Thyroid gland (tissue), 4 donors: ENCODE data around the gene IFITM1. TPM values are rescaled to one million over a fixed set of nuclear protein-coding genes. Genes with fewer than 3 reads are reported as not detected.

ENCODE experiments used
- DNase-seq, 2 donors: peaks; one replicate each; pipeline ENCODE4 v3.0.0-alpha.2; 2019
- H3K27ac ChIP-seq, 3 donors: fragments of 200-600 bp; sonication (generic); 1 replicate in 2 of 3; 2 replicates in 1 of 3; pipeline ENCODE4 v1.5.1; 2016 to 2019; ENCODE audit warnings: mild to moderate bottlenecking in 1 of 3, moderate library complexity in 1 of 3
- H3K27me3 ChIP-seq: fragments of 200-600 bp; sonication (generic); one replicate; pipeline ENCODE4 v1.5.1; 2019
- H3K36me3 ChIP-seq, 2 donors: fragments of 200-600 bp; sonication (generic); one replicate each; pipeline ENCODE4 v1.5.1; 2016 to 2019
- H3K4me1 ChIP-seq, 2 donors: fragments of 200-600 bp; sonication (generic); one replicate each; pipeline ENCODE4 v1.5.1; 2017 to 2019
- H3K4me3 ChIP-seq, 3 donors: fragments of 200-600 bp; sonication (generic); replicated peaks in 1 of 3; 1 replicate in 2 of 3; 2 replicates in 1 of 3; pipeline ENCODE4 v1.5.1; 2016; ENCODE audit warnings: mild to moderate bottlenecking in 1 of 3
- H3K9me3 ChIP-seq: fragments of 200-600 bp; sonication (generic); one replicate; pipeline ENCODE4 v1.5.1; 2017
- CTCF ChIP-seq, 6 experiments: fragments of 200-600 bp in 3 of 6; fragments of 450-650 bp in 3 of 6; sonication (generic) in 3 of 6; IDR thresholded peaks; one replicate each; pipeline ENCODE4 v1.5.1; 2016 to 2019; ENCODE audit warnings: antibody characterized with exemption in 6 of 6, mild to moderate bottlenecking in 2 of 6, inconsistent platforms in 1 of 6, moderate library complexity in 1 of 6
- POLR2A ChIP-seq, 2 donors: fragments of 450-650 bp; IDR thresholded peaks; one replicate each; pipeline ENCODE4 v1.6.1; 2017; ENCODE audit warnings: antibody characterized with exemption in 2 of 2, mild to moderate bottlenecking in 2 of 2, moderate library complexity in 1 of 2
- WGBS, 2 donors: methylation state at CpG; one replicate each; pipeline ENCODE4 v1.1.5; 2017; 5-methylcytosine and 5-hydroxymethylcytosine counted together
- intact Hi-C: fragments of 100-400 bp; cut with DNase I; formaldehyde crosslinking; loops from one replicate; pipeline ENCODE4 v1.15.1; 2023
- total RNA-seq, 4 donors: library from RNA; depleted of rRNA; stranded (reverse); fragments of >200 nt; gene quantifications; one replicate each; pipeline ENCODE4 v1.2.3, GENCODE V29; 2016

IFITM1 gene
- total RNA-seq, 4 donors from 2014 or later, result 94.3 to 163 (median 103) TPM

- Histone ChIP-seq H3K4me1 (no peaks in the 10 kb centered on the region), H3K36me3 (no peaks in the 10 kb centered on the region), H3K9me3 (no peaks in the 10 kb centered on the region), H3K27me3 (no peaks in the 10 kb centered on the region), H3K4me3 (no peak overlapping the region), H3K27ac (no peak overlapping the region)
- 84 to 86% methylated on average over 6 of the region's 6 CpGs for WGBS, 2 donors
- no peak for TF ChIP-seq CTCF (IDR thresholded peaks at IDR 0.05)
- DNase-seq, result no peak
- intact Hi-C loops, result no loop called here
Observed at GRCh38 chr11:272931-273198, 41.0 kb upstream of the IFITM1 start.

GRCh38 chr11:276219-276618 lies 37.6 kb upstream of the IFITM1 start:
- Histone ChIP-seq H3K27ac (no peak overlapping the region), H3K9me3 (no peaks in the 10 kb centered on the region), H3K4me1 (peaks cover 4 to 24% of the 10 kb centered on the region in 2 donors), H3K4me3 (no peak overlapping the region), H3K27me3 (peaks cover 23% of the 10 kb centered on the region), H3K36me3 (no peaks in the 10 kb centered on the region)
- no peak for TF ChIP-seq CTCF (IDR thresholded peaks at IDR 0.05)
- no peak for TF ChIP-seq POLR2A (IDR thresholded peaks at IDR 0.05)
- DNase-seq, result no peak
- intact Hi-C loops, result no loop called here

DNA sequence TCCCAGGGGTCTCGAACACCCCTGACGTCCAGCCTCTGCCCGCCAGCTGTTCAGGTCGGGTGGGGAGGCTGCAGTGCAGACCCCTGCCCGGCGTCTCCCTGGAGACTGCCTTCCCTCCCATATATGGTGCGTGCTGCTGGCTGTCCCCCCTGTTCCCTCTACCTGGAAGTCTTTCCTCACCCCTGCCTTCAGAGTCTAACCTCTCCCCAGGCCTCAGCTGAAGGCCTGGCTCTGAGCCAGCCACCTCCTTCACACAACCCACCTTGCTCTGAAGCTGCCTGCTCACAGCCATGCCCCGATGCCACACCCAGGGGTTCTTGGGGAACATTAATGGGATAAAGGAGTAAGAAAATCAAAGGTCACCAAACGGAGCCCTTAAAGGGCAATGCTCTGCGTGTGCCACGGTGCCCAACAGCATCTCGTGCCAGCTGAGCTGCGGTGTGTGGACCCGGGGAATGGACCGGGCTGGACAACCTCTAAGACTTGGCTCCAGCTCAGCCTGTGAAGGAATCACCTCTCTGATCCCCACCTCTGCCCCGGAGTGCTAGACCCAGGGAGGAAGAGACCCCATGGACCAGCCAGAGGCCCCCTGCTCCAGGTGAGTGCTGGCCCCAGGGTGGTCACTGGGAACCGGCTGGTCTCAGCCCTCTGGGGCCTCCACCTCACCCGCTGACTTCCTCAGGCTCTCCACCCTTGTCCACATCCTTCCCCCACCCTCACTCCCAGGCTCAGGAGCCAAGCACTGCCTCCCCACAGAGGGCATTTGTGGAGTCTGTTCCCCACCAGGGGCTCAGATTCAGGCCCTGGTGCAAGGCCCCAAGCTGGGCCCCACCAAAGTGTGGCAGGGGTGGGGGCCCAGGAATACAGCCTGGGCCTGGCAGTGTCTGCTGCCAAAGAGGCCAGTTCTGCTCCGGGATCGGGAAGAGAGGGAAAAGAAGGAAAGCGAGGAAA lies 35.6 kb upstream of the IFITM1 start, which contains the start of gene NLRP6:
TSS of gene NLRP6 (plus strand) at position 407 of the 951 bp plus-strand sequence. CDS start at position 570, 163 bp downstream.
- TF ChIP-seq CTCF (IDR thresholded peaks at IDR 0.05) (no peak), POLR2A (IDR thresholded peaks at IDR 0.05) (no peak)
- H3K27ac ChIP-seq, result no peak within 1 kb of the TSS
- H3K36me3 ChIP-seq, result no peaks in the 10 kb centered on the region
- intact Hi-C loops, result no loop called here
- H3K27me3 ChIP-seq, result peaks cover 28% of the 10 kb centered on the region
- no peaks in the 10 kb centered on the region for H3K9me3 ChIP-seq
- no peak within 1 kb of the TSS for H3K4me3 ChIP-seq
- H3K4me1 ChIP-seq, result peaks cover 5 to 25% of the 10 kb centered on the region in 2 donors
- 72 to 80% methylated on average over 20 to 21 of the region's 21 CpGs for WGBS, 2 donors
- peak in 1 of 2 donors; percentile 0 for DNase-seq

DNA sequence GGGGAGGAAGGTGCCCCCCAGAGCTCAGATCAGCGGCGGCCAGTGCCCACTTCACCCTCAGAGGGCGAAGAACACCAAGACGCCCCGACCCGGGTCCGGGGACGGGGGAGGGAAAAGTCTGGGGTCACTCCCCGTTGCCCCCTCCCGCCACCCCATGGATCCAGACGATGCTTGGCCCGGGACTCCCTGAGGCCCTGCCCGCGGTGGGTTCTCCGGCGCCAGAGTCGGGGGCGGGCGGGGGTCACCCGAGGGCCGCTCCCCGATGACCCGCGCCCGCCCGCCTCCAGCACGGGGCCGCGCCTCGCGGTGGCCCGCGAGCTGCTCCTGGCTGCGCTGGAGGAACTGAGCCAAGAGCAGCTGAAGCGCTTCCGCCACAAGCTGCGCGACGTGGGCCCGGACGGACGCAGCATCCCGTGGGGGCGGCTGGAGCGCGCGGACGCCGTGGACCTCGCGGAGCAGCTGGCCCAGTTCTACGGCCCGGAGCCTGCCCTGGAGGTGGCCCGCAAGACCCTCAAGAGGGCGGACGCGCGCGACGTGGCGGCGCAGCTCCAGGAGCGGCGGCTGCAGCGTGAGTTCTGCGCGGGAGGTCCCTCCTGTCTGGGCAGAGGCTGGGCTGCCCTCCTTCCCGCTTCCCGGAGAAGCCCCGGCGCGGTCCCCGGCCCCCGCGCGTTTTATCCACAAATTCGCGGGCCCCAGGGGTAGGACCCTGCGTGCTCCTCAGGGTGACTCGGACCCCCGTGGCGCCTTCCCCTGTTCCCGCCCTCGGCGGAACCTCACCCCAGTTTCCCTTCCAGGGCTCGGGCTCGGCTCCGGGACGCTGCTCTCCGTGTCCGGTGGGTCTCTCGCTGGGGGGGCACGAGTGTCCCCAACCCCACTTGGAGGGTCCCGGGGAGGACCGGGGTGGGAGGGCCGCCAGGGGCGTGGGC lies 34.5 kb upstream of the IFITM1 start:
- intact Hi-C loops, result no loop called here
- no peaks in the 10 kb centered on the region for H3K9me3 ChIP-seq
- H3K27ac ChIP-seq, result no peak overlapping the region
- peaks cover 5 to 25% of the 10 kb centered on the region in 2 donors for H3K4me1 ChIP-seq
- H3K36me3 ChIP-seq, result no peaks in the 10 kb centered on the region
- 24 to 34% methylated on average over 14 to 33 of the region's 97 CpGs for WGBS, 2 donors
- peaks cover 28% of the 10 kb centered on the region for H3K27me3 ChIP-seq
- peak in 1 of 2 donors; percentile 1 for DNase-seq
- TF ChIP-seq CTCF (IDR thresholded peaks at IDR 0.05) (no peak), POLR2A (IDR thresholded peaks at IDR 0.05) (no peak)
- no peak overlapping the region for H3K4me3 ChIP-seq
